LoVo (cell line): ENCODE results near the gene RRAS.

Experiments
- DNase-seq: peaks from one replicate; pipeline ENCODE4 v3.0.0-alpha.2; 2016; ENCODE audit warnings: low spot score

Gene RRAS

DNA sequence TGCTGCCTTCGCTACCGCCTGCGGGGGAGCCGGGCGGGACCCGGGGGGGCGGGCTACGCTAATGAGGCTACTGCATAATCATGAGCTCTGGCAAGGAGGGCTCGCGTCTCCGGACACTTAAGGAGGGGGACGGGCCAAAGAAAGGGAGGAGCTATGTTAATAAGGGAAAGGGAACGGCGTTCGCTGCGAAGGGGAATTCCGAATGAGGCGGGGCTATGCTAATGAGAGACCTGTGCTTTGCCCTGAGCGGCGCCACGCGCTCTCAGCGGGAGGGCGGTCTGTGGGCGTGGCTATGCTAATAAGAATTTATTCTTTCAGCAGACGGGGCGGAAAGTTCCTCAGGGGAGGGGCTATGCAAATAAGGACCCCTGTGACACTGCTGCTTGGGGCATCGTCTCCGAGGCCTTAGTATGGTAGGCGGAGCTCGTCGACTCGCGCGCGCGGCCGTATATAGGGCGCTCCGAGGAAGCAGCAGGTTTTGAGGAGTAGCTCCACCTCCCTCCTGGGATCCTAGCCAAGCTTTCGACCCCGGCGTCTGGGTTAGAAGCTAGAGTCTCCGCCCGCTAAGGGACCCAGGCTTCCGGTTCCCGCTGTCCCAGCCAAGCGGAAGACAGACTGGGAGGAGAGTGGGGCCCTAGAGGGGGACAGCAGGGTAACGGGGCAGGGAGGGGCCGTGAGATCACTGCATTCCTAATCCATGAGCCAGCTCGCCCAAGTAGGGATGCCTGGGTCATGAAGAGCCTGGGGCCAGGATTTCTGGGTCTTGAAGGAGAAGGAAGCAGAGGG is at the start of gene RRAS:
RRAS (minus strand) TSS at position 31 of the 786 bp plus-strand sequence. CDS start 45 bp downstream, outside the sequence.
- peak; percentile 99 for DNase-seq

DNA sequence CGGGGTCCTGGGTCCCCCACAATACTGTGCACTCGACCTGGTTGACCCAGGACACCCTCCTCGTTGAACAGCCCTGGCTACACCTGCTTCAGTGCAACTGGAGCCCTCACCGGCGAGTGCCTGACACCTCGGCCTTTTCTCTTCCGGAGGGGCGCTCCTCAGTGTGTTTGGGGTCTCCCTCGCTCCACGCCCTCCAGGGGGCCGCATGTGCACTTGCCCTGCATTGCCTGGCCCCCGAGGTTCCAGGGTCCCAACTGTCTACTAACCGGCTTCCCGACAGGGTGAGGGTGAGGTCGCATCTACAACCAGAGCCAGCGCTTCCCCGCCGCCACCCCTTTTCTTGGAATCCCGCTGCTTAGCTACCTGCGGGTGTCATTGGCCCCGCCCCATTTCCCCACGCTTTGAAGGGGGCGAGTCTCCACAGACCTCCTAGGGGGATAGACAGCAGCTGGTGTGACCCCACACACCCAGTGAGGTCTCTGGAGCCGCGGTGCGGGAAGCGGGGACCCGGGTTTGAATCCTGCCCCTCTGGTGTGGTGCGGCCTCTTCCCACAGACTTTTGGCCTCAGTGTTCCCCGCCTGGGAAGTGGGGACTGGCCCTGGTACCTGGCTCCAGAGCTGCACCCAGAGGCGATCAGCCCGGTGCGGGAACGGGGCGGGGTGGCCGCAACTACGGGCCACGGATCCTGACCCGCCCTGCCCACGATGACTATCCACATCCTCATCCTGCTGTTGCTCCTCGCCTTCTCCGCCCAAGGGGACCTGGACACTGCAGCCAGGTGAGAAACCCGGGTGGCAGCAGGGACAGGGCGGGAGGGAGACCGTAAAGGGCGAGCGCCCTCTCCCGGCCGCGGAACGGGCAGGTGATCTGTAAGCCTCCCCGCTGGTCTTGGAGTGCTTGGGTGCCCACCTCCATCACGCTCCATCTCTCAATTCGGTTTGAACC is 49.5 kb upstream of the RRAS start, which contains the start of gene ADM5:
ADM5 (plus strand) TSS at position 462 of the 946 bp plus-strand sequence; CDS start at position 706, 244 bp downstream.
- no peak for DNase-seq

DNA sequence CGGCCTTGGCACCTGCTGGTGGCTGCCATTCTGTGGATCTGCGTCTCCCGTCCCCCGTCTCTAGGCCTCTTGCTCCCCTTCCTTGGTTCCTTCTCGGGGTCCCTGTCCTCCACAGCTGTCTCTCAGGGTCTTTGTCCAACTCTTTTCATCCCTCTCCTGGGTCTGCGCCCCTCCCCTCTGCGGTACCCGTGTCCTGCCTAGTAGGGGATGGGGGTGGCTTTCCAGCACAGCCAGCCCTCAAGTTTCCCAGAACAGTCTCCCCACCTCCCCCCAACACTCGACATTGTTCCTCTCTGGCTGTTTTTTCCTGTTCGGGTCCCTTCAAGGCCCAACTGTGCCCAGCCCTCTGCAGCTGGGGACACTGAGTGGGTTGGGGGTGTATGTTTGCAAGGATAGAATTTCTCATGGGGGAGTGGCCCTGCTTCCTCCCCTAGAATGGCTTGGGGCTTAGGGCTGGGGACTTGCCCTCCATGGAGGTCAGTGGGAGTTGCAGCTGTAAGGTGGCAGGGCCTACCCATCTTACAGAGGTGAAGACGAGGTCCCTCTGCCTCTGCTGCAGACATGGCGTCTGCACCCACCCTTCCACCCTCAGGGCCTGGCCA is 48.7 kb upstream of the RRAS start:
- DNase-seq: no peak

DNA sequence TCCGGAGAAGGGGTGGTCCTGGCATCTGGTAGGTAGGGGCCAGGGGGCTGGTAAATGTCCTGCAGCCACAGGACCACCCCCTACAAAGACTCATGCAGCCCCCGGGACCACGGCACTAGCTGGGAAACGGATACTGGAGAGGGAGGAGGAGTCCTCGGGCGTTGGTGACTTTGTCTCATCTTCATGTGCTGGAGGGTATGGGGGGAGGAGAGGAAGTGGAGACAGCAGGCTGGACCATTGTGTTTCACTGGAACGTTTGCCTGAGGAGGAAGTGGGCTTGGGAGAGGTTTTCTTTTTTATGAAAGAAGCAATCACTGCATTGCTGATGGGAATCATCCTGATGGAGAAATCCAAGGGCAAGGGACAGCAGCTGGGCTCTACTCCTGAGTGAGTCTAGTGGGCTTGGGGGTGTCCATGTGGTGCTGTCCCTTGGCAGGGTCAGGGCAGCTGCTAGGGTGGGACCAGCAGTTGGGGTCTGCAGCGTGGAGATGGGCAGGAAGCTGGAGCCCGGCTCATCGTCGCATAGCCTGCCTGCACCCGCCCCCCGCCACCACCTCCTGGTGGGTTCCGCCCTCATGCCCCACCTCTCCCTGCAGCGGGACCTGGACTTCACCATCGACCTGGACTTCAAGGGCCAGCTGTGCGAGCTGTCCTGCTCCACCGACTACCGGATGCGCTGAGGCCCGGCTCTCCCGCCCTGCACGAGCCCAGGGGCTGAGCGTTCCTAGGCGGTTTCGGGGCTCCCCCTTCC is 47.8 kb upstream of the RRAS start:
- DNase-seq: no peak

DNA sequence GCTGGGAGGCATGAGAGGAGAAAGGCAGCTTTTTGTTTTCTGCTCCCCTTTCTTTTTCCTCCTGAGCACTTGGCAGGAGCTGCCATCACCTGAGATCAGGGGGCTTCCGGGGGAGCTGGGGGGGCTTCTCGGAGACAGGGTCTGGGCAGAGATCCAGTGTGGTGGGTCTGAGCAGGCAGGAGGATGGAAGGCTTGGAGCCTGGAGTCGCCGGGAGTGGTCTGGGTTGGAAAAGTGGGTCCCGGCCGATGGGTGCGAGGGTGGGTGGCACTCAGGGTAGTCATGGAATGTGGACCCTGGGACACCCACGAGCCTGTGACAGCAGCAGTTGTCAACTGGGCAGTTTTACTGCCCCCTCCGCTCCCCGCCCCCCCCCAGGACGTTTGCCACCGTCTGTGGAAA is 47.2 kb upstream of the RRAS start:
- DNase-seq: no peak

- no peak for DNase-seq
These were observed 46.7 kb upstream of the RRAS start for GRCh38 chr19:49686503-49687088.

- no peak for DNase-seq
These were observed 45.9 kb upstream of the RRAS start for GRCh38 chr19:49685845-49686332.

- no peak for DNase-seq
These were observed 45.1 kb upstream of the RRAS start for GRCh38 chr19:49684983-49685553.

DNA sequence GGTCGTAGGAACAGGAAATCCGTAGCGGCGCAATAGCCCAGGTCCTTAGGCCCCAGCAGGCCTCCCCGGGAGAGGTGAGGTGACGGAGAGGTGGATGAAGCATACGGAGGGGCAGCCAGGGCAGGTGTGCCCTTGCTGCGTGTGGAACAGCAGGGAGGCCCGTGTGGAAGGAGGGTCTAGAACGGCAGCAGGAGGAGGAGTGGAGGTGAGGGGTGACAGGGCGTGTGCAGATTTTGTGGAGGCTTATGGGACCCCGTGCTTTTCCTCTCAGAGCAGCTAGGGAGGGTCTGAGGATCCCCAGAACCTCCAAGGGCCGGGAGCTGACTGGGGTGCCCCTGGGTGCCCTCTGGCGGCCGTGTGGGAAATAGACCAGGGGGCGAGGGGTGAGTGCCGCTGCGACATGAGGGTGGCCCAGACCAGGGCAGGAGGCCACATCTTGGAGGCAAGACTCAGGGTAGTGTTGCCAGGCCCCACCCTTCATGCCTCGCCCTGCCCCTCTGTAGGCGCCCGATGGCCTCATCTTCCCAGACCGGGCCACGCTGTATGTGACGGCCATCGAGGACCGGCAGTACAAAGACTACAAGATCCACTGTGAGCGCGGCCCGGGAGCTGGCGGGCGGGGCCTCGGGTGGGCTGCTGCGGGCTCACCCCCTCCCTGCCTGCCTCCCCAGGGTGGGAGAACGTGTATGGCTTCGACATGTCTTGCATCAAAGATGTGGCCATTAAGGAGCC is 44.5 kb upstream of the RRAS start:
- DNase-seq: no peak

DNA sequence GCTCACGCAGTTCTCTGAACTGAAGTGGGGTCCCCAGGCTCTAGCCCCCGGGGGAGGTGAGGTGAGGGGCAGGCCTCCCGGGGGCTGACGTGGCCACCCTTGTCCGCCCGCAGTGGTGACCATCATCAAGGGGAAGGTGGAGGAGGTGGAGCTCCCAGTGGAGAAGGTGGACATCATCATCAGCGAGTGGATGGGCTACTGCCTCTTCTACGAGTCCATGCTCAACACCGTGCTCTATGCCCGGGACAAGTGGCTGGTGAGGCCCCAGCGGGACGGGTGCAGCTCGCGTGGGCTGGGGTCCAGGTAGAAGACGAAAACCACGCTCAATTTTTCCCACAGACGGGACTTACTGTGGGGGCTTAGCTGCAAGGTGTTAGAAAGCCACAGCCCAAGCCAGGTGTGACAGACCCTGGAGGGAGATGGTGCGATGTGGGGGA is 43.9 kb upstream of the RRAS start:
- DNase-seq: no peak

DNA sequence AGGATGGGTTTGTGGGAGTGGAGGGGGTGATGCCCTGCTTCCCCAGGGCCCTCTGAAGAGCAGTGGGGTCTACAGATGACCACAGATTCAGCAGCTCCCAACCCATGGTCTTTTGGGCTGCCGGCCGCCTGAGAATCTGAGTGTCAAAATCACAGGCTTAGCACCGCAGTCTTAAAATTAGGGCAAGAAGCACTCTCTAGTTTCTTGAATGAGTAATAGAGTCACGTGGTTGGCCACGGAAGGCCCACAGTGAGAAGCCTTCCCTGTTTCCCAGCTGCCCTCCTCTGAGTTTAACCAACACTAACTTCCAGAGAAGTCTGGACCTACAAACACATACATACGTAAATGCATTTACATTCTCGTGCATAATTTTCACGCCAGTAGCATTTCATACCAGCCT is 42.3 kb upstream of the RRAS start:
- no peak for DNase-seq

DNA sequence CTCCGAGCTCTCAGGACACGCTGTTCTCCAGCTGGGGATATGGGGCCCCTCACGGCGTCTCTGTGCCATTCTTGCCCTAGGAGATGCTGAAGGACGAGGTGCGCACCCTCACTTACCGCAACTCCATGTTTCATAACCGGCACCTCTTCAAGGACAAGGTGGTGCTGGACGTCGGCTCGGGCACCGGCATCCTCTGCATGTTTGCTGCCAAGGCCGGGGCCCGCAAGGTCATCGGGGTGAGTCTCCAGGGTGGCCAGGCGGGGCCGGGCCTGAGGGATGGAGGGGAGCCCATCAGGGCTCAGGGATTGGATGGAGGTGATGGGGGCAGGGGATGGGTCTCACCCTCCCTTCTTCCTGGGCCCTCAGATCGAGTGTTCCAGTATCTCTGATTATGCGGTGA is 41.9 kb upstream of the RRAS start:
- DNase-seq: no peak

DNA sequence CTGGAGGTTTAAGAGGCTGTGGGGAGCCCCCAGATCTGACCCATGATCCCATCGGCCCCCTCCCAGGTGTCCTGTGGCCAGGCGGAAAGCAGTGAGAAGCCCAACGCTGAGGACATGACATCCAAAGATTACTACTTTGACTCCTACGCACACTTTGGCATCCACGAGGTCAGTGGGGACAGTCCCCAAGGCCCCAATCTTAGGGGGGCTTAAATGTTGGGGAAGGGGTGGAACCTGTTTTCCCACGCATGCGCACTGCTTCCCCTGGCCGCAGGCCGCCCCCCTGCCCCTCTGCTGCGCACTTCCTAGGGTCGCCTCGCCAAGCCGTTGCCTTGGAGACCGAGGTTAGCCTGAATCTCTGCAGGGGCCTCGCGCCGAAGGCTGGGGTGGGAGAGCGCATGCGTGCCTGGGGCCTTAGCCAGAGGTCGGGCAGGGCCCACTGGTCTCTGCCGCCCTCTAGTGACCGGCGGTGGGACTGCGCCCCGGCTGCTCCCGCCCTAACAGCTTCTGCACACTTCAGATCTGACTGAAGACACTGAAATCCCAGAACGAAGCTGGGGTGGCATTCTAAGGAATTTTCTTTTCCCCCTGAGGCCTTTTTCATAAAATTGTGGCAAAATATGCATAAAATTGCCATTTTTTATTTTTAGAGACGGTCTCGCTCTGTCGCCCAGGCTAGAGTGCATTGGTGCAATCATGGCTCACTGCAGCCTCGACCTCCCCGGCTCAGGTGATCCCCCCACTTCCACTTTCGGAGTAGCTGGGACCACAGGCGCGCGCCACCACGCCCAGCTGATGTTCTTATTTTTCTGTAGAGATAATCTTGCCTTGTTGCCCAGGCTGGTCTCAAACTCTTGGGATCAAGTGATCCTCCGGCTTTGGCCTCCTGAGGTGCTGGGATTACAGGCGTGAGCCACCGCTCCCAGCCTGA is 40.7 kb upstream of the RRAS start:
- peak; percentile 81 for DNase-seq

DNA sequence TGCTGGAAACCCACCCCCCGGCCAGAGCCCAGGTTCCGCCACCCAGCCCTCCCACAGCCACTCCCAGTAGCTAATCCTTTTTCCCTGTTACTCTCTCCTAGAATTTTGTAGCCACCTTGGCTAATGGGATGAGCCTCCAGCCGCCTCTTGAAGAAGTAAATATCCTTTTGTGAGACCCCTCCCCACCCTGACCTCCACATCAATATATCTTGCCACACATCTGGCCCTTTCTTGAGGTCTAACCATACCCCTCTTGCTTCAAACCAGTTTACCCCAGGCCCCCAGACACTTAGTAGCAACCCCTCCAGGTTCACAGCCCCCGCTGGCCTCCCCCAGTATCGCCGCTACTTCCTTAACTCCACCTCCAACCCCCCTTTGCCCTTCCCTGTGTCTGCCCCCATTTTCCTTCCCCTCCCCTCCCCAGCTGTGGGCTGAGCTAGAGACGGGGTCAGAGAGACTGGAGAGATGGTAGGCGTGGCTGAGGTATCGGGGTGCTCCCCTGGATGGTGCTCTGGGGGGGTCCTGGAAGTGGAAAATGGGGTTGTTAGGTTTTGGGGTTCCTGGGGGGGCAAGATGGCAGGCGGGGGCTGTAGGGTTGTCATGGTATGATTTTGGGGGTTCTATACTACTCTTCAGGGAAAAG is 39.9 kb upstream of the RRAS start:
- no peak for DNase-seq

GRCh38 chr19:49678985-49679770 is 39.2 kb upstream of the RRAS start:
- no peak for DNase-seq

DNA sequence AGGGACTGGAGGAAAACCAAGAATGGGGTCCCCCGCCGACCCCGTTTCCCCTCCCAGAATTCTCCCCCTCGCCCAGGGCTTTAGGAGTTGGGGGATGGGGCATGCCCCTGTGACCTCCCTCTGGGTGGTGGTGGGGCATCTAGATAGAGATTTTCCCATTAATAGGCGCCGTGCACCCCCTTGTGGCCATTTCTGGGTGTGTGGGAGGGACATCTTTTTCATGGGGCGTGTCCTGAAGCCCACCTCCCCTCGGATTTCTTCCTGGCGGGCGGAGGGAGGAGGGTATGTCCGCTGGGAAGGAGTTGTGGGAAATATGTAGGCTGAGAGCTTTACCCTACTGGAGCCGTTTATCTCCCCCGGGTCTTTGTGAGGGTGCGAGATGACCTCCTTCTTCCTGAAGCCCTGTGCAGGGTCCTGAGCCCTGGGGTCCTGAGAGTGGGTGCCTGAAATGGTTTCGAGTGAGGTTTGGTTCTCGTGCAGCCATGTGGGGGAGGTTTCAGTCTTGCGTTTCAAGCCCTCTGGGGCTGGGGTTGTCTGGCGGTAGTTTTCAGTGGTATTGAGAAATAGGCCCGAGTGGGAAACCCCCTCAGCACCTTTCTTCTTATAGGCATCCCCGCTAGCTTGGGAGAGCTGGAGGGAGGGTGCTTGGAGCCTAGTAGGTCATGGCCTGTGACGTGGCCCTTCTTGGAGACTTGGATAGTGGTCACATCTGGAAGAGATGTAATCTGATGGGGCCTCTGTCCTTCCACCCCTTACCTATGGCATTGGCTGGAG is 38.1 kb upstream of the RRAS start:
- DNase-seq: peak; percentile 37
